Measurements from ENCODE around the gene FNIP1.
A peak's percentile ranks its signal among the peaks of the same experiment; 100 is the strongest.
"Not testable (repeated sequence)": the region's sequence is repeated elsewhere in the genome, so short reads cannot be mapped to it uniquely, and the experiment has no call there.

The FNIP1 gene

DNA sequence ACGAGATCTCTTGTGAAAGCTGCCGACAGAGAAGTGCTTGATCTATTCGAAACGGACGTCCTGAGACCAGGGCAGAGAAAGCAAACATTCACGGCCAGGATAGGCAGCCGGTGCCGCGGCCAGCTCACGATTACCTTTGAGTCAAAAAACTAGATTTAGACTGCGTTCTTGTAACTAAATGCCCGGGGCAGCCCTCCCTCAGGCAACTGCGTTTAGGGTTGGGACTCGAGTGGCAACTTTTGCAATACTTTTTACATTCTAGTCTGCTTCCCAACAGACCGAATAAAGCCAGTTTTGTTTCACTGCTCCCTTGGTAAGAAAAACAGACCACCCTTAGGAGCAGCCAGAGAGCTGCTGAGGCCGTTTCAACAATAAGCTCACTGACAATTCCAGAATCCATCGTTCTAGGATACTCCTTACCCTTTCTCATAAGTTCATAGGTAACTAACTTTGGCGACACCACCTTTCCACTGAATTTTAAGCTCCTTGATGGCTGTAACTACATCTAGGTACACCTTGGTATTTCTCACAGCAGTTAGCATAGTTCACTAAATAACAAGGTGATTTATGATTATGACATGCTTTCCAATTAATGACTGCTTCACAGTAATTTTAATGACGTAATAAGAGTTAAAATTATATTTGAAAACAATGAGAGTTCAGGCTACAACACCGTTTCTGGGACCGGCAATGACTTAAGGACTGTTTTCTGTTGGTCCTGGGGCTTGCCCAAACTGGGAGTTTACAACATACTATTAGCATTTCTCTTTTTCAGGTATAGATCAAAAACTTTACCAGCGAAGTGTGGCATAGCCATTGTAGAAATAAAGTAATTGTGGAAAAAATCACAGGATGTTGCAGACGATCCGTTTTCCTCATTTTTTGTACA is 160.9 kb downstream of the FNIP1 start:
- DNase-seq (ENCODE audit: low read depth), result no peak

DNA sequence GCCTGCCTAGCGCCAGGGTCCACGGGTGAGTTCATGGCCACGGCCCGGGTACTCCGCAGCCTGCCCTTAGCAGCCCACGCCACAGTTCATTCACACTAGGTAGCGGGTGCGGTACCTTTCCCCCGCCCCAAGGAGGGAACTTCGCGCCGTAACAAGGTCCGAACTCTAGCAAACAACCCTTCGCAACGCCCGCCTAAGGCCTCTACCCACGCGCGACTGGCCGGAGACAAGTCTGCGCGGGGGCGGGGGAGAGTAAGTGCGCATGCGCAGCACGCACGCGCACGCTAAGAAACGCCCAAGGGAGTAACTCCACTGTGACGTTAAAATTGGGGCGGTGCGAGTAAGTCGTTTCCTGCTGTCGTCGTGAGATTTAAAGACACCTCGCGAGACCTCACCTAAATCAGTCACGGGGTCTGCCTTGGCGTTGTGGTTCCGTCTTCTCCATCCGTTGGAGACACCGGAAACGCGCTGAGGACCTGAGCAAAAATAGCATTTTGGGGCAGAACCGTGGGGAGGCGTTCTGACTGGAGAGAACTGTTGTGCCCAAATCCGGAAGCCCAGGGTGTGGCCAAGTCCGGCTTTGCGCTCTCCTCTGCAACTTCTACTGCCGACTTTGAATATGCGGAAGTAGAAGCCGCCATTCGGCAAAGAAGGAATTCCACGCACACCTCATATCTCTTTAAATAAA is 161.7 kb downstream of the FNIP1 start, which contains the start of gene RAPGEF6:
Gene RAPGEF6 (minus strand): TSS at position 234 of the 688 bp plus-strand sequence. CDS start 199 bp downstream, at position 35.
- DNase-seq (ENCODE audit: low read depth), result peak; percentile 95

- peak; percentile 29 for DNase-seq (ENCODE audit: low read depth)
These were observed 162.2 kb downstream of the FNIP1 start for GRCh38 chr5:131634666-131634995.

DNA sequence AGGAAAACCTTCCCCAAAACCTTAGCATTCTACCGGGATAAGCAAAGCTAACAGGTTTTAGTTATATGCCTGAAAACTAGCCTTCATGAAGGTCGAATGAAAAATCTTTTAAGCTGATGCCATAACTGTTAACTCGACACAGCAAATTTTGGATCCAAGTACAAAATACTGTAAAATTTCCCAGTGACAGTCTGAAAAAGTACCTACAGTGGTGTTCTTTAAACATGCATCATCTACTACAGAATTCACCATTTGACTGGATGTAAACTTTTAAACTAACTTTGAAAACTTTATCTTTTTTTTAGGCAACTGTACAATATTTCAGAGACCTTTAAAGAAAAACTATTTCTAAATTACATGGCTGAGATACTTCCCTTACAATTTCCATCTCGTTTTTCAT is 162.6 kb downstream of the FNIP1 start:
- no peak for DNase-seq (ENCODE audit: low read depth)

GRCh38 chr5:131633830-131634229 is 163.0 kb downstream of the FNIP1 start:
- DNase-seq (ENCODE audit: low read depth), result no peak

DNA sequence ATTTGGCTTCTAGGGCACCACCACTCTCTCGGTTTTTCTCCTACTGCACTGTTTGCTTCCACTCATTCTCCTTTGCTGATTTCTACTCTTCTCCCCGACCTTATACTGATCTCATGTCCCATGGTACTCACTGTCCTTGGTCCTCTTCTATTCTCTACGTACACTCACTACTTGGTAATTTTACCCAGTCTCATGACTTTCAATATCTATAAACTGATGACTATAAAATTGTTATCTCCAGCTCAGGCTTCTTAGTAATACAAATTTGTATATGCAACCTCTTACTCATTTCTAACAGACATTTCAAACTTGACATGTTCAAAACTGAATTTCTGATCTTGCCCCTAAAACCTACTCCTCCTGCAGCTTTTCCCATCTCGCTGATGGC is 165.9 kb downstream of the FNIP1 start:
- no peak for DNase-seq (ENCODE audit: low read depth)

- no peak for DNase-seq (ENCODE audit: low read depth)
These were observed 166.4 kb downstream of the FNIP1 start for GRCh38 chr5:131630208-131630962.

DNA sequence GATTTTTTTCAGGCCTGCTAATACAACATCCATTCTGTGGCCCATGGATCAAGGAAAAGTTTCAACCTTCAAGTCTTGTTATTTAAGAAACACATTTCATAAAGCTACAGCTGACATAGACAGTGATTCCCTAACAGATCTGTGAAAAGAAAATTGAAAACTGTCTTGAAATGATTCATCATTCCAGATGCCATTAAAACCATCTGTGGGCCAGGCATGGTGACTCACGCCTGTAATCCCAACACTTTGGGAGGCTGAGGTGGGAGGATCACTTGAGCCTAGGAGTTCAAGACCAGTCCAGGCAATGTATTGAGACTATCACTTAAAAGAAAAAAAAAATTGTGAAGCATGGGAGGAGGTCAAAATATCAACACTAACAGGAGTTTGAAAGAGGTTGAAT is 167.8 kb downstream of the FNIP1 start:
- no peak for DNase-seq (ENCODE audit: low read depth)

DNA sequence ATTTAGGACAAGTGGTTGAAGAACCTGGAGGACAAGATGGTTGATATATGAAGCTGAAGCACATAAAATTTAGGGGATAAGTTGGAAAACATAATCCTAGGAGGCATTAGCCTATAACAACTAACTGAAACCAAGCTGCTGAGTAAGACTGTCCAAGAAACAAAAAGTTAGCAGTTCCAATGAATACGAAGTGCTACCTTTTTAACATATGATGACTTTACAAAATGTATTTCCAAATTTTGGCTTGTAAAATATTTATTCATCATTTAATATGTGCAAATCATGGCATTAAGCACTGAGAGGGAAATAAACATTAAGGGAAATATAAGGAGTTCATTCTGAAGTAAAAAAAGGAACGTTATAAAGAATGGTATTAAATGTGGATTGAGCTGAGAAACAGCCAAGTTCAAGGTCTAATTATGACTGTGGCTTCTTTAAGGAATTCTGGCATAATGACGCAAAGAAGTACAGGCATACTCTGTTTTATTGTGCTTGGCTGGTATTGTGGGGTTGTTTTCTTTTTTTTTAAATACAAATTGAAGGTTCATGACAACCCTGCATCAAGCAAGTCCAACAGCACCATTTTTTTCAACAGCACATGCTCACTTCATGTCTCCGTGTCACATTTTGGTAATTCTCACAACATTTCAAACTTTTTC is 169.5 kb downstream of the FNIP1 start:
- no peak for DNase-seq (ENCODE audit: low read depth)

DNA sequence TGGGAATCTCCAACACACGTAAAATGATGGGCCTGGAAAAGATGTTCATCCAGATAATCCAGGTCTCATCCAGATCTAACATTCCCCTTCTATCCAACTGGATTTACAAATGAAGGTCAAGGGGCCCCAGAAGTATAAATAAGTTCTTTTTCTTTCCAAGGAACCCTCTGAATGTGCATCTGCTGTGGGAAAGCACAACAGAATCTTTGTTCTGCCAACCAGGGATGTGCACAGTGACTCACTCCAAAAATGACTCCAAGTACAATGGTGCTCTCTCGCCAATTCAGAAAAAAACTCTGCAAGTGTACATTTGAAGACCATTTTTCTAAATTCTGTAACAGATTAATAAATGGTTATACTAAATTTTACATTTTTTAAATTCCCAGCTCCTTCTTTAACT is 174.2 kb downstream of the FNIP1 start:
- DNase-seq (ENCODE audit: low read depth), result no peak

DNA sequence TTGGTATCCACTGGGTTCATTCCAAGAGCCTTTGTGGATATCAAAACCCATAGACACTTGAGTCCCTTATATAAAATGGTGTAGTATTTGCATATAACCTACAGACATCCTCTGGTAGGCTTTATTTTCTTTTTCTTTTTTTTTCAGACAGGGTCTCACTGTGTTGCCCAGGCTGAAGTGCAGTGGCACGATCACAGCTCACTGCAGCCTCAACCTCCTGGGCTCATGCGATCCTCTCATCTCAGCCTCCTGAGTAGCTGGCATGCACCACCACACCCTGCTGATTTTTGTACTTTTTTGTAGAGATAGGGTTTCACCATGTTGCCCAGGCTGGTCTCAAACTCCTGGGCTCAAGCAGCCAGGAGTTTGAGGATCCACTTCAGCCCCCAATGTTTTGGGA is 175.7 kb downstream of the FNIP1 start:
- not testable (repeated sequence) for DNase-seq (ENCODE audit: low read depth)

GRCh38 chr5:131619102-131619501 is 177.7 kb downstream of the FNIP1 start:
- DNase-seq (ENCODE audit: low read depth), result no peak

- DNase-seq (ENCODE audit: low read depth), result no peak
These were observed 179.5 kb downstream of the FNIP1 start for GRCh38 chr5:131617140-131617822.

GRCh38 chr5:131615957-131616356 is 180.9 kb downstream of the FNIP1 start:
- DNase-seq (ENCODE audit: low read depth), result no peak

DNA sequence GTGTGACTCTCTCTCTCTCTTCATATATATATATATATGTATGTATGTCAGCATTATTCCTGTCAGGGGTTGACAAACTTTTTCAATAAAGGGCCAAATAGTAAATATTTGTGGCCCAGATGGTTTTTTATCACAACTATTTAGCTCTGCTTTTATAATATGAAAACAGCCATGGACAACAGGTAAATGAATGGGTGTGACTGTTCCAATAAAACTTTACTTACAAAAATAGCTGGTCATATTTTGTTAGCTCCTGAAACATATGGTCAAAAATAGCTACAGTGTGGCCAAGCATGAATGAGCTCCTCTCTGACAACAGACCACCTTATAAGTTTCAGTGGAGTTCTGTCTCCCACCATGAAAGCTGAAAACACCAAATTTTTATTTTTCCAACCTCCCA is 183.4 kb downstream of the FNIP1 start:
- DNase-seq (ENCODE audit: low read depth), result no peak

DNA sequence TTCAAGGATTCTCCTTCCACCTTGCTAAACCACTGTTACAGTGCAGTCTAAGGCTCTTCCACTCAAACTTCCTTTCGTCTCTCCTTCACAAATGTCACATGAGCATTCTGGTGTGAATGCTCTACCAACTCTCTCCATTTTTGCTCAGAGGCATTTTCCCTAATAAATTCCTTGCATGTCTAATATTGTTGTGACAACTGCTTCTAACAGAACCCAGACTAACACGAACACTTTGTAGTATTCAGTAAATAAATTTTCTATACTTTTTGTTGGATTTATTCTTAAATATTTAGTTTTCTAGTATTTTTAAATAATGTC is 185.8 kb downstream of the FNIP1 start:
- DNase-seq (ENCODE audit: low read depth), result no peak

GRCh38 chr5:131610198-131611063 is 186.4 kb downstream of the FNIP1 start:
- no peak for DNase-seq (ENCODE audit: low read depth)

- DNase-seq (ENCODE audit: low read depth), result no peak
These were observed 187.0 kb downstream of the FNIP1 start for GRCh38 chr5:131609774-131610173.

- DNase-seq (ENCODE audit: low read depth), result no peak
These were observed 188.2 kb downstream of the FNIP1 start for GRCh38 chr5:131608597-131608996.

DNA sequence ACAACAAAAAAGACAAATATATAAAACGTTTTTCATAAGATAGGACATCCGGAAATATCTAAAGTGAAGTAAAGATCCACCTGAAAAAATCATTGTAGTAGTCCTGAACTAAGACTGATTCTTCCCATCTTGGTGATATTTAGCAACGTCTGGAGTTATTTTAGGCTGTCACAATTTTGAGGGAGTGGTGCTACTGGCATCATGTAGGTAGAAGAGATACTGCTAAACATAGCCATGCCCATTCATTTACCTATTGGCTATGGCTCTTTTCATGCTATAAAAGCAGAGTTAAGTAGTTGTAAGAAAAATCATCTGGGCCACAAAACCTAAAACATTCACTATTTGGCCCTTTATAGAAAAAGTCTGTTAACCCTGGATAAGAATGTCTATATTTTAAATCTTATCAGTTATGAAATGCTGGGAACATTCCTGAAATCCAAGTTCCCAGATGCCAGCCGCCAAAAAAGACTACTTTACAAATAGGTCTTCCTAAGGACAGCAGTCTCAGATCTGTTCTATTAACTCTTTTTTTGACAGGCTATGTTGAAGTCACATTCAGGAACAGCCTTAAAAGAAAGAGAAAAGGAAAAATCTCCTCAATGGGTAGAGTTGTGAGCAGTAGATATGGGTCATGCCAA is 188.8 kb downstream of the FNIP1 start:
- DNase-seq (ENCODE audit: low read depth), result no peak

All from stimulated activated CD4-positive, alpha-beta T cell treated with anti-CD3 and anti-CD28 coated beads, Interleukin-2, amount 100 ng/mL, for 4 hours (primary cell).